ENCODE results near the gene ADCY5.

Gene ADCY5

DNA sequence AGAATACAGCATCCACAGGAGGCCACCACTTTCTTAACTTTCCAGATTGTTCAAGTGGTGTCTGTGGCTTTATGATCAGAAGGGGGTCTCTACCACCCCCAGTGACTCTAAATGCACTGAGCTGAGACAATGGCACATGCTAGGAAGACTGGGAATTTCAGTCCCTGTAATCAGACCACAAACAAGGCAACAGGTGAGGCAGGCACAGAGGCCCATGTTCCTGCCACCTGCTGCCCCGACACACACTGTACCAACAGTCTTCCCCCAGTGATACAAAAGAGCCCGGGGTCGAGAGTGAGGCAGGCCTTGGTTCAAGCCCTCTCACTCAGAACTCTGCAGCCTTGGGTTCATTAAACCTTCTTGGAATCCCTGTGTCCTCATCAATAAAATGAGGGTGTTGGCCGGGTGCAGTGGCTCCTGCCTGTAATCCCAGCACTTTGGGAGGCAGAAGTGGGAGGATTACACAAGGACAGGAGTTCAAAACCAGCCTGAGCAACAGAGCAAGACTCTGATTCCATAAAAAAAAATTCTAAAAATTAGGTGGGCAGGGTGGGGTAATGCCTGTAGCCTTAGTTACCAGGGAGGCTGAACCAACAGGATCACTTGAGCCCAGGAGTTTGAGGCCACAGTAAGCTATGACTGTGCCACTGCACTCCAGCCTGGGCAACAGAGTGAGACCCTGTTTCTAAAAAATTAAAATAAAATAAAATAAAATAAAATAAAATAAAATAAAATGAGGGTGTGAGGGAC lies 55.8 kb downstream of the ADCY5 start:
- intact Hi-C loops (cut with DNase I), result no loop called here
- peak in 1 of 10 donors; percentile 19 for DNase-seq

DNA sequence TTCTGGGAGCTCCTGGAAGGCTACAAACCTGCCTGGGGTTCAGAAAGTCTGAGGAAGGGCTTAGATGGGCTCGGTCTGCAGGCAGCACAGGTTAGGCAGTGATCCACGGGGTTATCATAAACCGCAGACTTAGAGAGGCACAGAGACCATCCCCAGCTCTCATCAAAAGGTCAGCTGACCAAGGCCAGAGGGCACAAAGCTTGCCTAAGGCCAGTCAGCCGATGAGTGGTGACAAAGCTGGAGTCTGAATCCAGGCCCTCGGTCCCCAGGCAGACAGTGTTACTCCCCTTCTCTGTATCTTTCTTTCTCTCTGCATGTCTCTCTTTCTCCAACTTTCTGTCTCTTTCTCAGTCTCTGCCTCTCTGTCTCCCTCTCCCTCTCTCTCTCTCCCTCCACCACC lies 56.5 kb downstream of the ADCY5 start:
- intact Hi-C loops (cut with DNase I), result no loop called here
- peak in 1 of 10 donors; percentile 1 for DNase-seq

DNA sequence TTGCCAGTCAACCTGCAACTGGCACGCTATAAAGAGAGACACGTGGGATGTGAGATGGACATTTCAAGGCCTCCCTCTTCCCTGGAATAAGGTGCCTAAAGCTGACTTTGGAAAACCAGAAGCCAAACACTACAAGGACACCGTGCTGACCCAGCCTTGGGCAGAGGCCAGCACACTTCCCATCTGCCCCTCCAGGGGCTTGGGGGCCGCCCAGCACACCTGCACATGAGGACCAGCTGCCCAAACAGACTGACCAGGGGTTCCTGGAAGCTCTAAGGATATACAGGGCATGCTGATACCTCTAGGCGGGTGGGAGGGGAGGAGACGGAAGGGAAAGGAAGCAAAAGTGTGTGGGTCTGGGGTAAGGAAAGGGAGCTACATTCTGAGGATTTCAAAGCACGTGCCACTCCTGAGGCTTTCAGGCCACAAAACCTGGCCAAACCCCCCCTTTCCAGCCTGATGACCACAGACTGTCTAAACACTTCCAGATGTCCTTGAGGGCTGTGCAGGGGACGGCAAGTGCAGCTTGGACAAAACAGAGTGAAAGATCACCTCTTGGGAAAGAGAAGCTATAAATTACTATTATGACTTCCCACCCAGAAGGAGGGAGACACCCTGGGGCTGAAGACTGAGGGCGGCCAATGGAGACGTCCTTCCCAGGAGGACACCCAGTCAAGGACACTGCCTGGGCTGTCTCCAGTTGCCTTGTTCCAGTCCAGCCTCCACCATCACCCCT lies 57.9 kb downstream of the ADCY5 start:
- peak in 1 of 10 donors; percentile 52 for DNase-seq
- intact Hi-C loops (cut with DNase I), result no loop called here

DNA sequence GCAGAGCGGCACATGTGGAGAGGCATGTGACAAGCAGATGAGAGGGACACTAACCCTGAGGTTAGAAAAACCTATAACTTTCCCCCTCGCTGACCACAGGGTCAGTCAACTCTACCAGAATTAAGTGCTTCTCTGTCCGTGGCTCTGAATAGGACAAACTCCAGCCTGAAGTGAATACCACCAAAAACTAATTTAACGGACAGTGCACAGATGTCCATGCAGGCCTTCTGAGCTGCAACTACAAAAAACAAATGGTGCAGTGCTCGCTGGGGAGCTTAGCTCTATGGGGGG lies 59.3 kb downstream of the ADCY5 start:
- DNase-seq, result no peak
- intact Hi-C loops (cut with DNase I), result no loop called here

DNA sequence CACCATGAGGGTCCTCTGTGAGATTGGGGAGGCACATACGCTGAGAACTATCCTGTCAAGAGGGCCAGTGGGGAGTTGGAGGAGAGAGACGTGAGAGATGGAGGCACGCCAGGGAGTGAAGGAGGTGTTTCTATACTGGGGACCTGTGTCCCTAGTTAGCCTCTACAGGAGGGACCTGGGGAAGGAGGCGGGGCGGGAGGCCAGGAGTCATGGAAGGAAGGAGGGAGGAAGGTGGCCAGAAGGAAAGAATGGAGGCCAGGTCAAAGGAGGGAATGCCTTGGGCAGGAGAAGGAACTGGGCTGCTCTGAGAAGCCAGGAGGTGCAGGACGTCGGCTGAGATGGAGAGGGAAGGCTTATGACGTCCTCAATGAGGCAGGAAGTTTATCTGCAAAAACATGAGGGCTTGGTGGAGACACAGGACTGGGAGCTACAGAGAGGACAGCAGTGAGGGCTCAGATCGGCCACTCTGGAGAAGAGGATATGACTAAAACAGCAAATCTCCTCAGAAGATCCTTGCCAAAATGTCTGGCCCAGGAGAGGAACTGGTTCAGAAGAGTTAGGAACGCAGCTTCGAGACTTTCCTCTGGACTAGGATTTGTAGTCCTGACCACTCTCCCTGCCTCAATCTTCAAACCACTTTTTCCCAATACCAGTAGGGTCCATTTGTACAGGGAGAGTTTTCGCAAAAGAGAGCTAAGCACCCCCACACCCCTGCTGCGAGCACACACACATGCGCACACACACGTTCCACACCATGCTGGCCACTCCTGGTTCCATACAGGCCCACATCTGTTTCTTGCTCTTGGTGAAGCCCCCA lies 59.9 kb downstream of the ADCY5 start:
- peak in 1 of 10 donors; percentile 29 for DNase-seq
- intact Hi-C loops (cut with DNase I), result no loop called here

DNA sequence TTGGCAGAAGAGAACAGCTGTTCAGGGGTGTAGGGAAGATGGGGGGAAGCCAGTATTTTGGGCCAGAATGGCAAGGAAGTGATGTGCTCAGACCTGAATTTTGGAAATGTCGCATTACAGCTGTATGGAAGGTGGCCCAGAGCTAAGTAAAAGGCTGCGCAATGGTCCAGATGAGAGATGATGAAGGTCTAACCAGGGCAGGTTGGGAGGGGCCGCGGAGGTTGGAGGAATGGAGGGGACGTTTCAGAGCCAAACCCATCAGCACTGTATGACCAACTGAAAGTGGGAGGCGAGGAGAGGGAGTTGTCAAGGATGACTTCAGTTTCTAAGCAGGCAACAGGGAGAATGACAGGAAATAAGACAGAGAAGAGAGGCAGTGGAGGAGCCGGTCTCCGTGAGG lies 60.8 kb downstream of the ADCY5 start:
- intact Hi-C loops (cut with DNase I), result no loop called here
- DNase-seq, result peak in 1 of 10 donors; percentile 55

DNA sequence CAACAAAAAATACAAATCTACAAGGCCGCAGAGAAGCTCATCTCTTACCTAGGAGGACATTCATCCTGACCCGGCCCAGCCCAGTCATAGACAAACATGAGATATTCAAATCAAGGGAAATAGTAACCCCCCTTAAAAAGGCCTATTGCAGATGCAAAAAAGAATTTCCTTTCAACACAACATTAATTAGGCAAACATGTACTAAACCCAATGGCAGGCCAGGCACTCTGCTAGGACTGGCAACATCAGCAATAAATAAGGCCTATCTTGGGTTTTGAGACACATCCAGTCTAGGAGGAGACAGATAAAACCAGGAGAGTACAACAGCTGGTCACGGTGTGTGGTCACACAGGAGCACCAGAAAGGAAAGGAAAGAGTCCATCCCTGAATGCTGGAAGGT lies 61.4 kb downstream of the ADCY5 start:
- DNase-seq, result no peak
- intact Hi-C loops (cut with DNase I), result no loop called here

DNA sequence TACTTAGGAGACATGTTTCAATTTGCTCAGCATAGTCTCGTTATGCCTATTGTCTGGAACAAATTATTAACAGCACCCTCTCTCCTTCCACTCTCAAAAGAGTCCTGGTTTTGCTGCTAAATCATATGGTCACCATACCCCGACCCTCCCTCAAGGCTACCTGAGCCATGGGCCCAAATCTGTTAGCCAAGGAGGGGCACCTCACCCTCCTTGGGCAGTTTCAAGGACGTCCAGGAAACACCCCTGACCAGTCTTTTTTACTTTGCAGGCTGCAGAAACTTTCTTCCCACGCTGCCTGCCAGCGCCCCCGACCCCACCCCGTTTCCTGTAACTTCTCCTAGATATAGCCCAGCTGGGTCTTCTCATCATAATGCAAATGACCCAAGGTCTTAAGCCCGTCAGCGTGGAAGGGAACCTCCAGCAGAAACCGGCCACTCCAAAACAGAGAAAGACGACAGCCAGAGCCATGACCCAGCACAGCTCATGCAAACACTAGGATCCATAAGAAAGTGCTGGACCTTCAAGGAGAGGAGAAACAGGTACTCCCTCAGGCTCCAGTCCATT lies 62.3 kb downstream of the ADCY5 start:
- intact Hi-C loops (cut with DNase I), result no loop called here

DNA sequence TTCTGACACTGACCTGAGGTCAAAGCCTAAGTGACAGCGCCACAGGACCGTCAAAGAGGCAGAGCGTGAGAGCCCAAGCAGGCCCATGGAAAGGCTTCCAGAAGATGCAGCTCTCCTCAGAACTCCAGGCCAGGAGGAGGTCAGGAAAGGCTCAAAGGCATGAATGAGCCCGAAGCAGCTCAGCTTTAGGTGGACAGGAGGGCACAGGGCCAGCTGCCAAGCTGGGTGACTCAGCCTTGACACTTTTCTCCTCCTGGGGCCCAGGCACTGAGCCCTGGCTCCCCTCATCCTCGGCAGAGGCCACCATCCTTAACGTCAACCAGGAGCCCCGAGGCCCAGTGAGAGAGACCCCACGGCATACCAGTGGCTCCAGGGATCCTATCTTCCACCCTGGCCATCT lies 62.9 kb downstream of the ADCY5 start:
- DNase-seq, result peak in 1 of 10 donors; percentile 63
- intact Hi-C loops (cut with DNase I), result no loop called here

More for the DNA sequence above, 62.3 kb downstream of the ADCY5 start:
- DNase-seq, result peak in 1 of 10 donors; percentile 28

DNA sequence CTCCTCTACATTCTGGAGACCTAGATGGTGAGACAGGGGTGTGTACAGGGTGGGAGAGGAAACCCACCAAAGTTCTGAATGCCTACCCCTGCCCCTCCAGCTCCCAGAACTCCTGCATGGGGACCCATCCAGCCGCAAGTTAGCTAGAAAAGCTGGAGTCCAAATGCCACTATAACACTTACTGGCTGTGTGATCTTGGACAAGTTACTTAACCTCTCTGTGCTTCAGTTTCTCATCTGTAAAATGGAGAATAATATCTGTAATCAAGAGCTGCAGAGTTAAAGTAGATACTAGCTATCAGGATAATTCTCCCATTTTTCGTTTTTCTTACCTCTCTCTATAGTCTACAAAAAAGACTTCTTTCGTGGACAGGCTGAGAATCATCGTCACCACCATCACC lies 63.4 kb downstream of the ADCY5 start:
- intact Hi-C loops (cut with DNase I), result no loop called here
- DNase-seq, result peak in 1 of 10 donors; percentile 6

DNA sequence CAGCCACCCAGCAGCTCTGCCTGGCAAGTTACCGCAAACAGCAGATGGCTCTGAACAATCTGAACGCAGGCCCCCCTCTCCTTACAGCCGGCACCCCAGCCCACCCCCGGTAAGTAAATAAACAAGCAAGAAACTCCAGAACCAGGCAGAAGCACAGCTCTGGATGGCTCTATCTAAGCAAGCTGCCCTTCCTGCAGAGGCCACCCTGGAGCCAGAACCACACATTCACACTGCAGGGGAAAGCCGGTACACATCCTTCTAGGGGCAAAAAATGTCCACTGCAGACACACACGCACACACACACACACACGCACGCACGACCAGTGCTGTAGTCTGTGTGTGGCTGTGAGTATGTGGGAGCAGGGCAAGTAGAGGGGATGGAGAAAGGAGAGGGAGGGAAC lies 63.9 kb downstream of the ADCY5 start:
- intact Hi-C loops (cut with DNase I), result no loop called here
- no peak for DNase-seq

DNA sequence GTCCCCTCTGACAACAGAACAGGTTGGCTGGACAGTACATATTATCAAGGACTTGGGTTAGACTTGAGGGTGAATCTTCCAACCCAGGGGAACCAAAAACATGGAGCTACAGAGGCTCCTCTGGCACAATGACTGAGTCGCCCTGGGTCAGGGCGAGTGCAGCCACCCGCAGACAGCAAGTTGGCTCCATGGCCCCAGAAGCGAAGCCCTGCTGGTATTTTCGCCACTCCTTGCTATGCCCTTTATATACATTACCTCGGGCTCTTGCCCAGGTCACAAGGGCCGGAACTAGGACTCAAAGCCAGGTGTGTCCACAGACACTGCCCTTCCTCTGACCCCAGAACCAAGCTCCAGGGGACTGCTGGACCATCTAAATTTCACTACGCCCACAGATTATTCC lies 64.6 kb downstream of the ADCY5 start:
- intact Hi-C loops (cut with DNase I), result no loop called here
- DNase-seq, result peak in 1 of 10 donors; percentile 61

DNA sequence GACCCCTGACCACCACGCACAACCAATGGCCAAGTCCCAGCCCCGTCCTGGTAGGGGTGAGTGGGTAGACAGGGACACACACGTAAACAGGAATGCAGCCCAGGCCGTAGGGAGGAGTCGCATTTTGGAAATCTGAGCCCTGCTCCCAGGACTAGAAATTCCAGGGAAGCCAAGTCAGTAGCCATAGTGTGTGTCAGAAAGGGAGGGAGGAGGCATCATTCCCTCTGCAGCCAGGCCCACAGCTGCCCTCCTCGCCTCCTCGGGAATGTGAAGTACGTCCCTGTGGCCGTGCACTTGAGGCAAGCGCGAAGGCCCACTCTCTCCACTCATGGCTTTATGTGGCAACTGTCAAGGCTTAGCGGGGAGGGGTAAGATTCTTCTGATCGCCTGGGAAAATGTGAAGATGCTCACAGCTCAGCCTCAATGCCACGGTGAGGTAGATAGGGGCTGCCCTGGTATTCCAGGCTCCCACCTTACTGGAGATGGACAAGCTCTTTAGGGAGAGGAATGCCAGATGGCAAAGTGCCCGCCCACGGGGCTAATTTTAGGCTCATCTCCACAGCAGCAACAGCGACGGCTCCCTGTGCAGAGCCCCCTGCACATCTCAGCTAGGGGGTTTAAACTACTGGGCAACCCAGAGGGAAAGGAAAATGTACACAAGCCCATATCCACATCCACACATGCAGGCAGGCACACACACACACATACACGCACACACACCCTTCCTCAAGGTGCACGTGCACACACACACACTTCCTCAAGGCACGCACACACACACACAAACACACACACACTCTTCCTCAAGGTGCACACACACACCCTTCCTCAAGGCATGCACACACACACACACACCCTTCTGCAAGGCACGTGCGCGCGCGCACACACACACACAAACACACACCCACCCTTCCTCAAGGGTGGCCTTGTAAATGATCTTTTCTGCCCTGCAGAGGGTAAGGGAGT lies 65.5 kb downstream of the ADCY5 start:
- peak in 4 of 10 donors; percentile 26 to 86 (median 46) for DNase-seq
- intact Hi-C loops (cut with DNase I), result no loop called here

DNA sequence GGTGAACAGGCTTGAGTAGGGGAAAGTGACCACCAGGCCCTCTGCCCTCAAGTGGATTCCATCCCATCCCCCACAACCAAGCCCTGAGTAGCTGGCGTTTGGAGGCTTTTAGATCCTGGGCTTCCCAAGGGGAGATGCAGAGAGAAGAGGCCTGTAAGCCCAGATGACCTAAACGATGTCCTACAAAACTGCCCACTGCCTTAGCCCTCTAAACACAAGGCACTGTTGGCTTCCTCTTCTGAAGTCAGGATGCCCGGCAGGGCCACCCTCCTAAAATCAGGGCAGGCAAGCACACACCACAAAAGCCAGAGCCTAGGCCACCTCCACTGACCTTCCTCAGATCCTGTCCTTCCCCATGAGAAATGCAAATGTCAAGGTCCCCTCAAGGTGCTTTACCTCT lies 68.6 kb downstream of the ADCY5 start:
- intact Hi-C loops (cut with DNase I), result no loop called here
- DNase-seq, result no peak

DNA sequence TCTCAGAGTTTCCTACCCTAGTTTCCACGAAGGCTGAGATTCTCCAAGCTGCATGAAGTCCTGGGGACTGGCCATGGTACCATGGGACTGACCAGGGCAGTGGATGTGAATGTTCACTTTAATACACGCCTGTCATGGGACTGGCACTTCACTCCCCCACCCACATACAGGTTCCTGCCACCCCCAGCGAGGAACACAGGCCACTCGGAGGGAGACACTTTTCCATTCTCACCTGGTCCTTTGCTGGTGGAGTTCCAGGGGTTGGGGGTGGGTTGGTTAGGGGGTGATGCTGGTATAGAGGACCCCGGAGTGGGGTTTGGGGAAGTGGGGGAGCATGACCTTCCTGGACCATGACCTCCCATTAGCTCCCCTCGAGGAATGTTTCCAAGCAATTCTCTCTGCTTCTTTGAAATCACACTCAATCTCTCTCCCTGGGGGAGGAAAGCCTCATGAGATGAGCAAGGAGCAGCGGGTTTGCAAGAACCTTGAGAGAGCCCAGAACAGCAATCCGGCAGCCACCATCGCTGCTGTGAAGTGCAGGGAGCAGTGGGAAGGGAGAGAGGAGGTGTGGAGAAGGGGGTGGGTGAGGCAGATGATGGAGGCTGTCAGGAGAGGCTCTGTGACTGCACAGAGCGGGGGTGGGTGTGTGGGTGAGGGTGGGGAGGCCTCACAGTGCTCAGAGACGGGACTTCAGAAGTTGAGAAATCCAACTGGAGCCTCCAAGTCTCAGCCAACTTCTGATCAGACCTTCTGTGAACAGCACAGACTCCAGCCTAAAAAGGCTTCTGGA lies 69.7 kb downstream of the ADCY5 start:
- intact Hi-C loops (cut with DNase I), result no loop called here

DNA sequence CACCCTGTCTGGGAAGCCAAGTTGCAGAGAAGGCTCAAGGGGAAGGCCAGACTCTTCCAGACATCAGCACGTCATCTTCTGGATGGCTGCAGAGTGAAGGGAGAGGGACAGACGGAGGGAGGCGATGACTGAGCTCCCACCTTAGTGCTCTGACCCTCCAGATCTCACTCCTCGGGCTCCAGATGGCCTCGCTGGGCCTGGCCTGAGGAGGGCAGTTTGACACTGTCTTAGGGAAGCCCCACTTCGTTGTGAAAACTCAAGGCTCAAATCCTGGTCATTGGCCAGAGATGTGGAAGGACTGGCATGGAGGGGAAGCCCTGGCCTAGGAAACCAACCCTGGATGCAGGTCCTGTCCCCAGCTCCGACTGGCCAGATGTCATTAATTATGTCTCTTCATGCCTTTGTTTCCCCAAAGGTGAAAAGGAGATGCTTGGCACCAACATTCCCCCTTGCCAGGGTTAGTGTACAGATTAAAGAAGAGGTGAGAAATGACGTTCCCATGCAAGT lies 70.4 kb downstream of the ADCY5 start:
- DNase-seq, result no peak
- intact Hi-C loops (cut with DNase I), result no loop called here

More for the DNA sequence above, 69.7 kb downstream of the ADCY5 start:
- peak in 2 of 10 donors; percentile 22 to 87 for DNase-seq

DNA sequence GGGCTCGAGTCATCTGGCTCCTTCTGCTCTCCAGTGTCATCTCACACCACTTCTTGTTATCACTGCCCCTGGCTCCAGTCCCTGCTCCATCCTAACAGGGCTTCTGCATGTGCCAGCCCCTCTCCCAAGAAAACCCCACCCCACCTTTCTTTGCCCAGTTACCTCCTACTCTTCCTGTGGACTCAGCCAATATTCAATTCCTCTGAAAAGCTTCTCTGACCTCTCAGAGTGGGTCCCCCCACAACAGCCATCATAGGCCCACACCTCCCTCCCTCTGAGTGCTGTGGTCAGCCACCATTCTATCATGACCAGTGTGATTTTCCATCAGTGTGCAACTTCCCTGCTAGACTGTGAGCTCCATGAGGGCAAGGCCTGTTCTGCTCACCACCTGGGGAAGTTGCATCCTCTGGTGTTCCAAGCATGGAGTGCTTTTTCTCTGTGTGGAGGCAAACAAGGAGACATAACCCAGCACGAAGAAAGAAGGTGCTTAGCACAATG lies 71.6 kb downstream of the ADCY5 start:
- intact Hi-C loops (cut with DNase I), result no loop called here
- DNase-seq, result no peak

DNA sequence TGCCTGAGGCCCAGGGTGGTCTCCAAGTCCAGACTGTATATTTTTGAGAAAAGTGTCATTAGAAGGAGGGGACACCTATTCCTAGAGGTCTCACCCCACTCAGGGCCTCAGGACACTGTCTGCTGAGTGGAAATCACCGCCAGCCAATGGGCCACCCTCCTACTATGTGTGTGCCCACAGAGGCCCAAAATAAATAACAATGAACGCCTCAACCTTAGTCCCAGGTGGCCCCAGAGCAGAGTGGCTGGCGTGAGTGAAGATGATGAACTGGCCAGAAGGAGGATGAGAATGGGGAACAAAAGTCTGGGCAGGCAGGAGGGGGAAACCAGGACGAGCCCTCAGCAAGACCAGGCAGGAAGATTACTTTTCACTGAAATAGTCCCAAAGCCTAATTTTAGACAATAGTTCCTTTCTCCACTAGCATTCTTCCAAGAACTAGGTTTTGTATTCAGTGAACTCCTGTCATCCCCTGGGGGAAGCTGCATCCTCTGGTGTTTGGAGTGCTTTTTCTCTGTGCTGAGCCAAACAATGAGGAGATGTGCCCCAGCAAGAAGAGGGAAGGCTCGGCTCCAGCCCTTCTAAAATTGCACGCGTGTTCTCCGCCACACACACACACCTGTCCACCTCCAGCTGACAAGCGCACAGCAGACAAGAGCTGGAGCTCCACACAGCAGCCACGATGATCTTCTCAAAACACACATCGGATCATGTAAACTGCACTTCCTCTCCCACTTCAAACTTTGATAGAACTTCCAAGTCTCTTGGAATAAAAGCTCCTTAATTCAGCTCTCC lies 72.2 kb downstream of the ADCY5 start:
- intact Hi-C loops (cut with DNase I), result no loop called here
- DNase-seq, result no peak
